Measurements from ENCODE around the gene HYAL2.

The HYAL2 gene

GRCh38 chr3:50342813-50343633 lies 20.5 kb upstream of the HYAL2 start:
- peak overlapping the region; percentile 98 for H3K27ac ChIP-seq
- ChIA-PET POLR2A (ENCODE audit: low non-redundant PET) (no interaction called here), CTCF (interaction anchor here (1.0 kb wide), 1 partner anchor 10 kb away, joined by 4 read pairs; no protein-coding TSS in a partner anchor)
- no peak for TF ChIP-seq CTCF (conservative IDR thresholded peaks at IDR 0.05; ENCODE audit: low read depth)
- no peak for DNase-seq (ENCODE audit: low spot score)

GRCh38 chr3:50341996-50342650 lies 19.6 kb upstream of the HYAL2 start:
- CTCF ChIA-PET: interaction anchor here (0.6 to 1.0 kb wide), 2 partner anchors 18 to 172 kb away, joined by 3 read pairs; no protein-coding TSS in a partner anchor

GRCh38 chr3:50341537-50341936 lies 19.0 kb upstream of the HYAL2 start:
- CTCF ChIA-PET: interaction anchor here (0.6 to 1.0 kb wide), 2 partner anchors 17 to 171 kb away, joined by 3 read pairs; no protein-coding TSS in a partner anchor
- no peak for TF ChIP-seq CTCF (conservative IDR thresholded peaks at IDR 0.05; ENCODE audit: low read depth)
- H3K27ac ChIP-seq: peak overlapping the region; percentile 98
- DNase-seq (ENCODE audit: low spot score): no peak
- POLR2A ChIA-PET (ENCODE audit: low non-redundant PET): interaction anchor here (0.6 kb wide), 1 partner anchor 1045 kb away, joined by 3 read pairs; no protein-coding TSS in a partner anchor

More at GRCh38 chr3:50341996-50342650, 19.6 kb upstream of the HYAL2 start:
- no peak for DNase-seq (ENCODE audit: low spot score)
- peak overlapping the region; percentile 98 for H3K27ac ChIP-seq
- POLR2A ChIA-PET (ENCODE audit: low non-redundant PET): no interaction called here
- no peak for TF ChIP-seq CTCF (conservative IDR thresholded peaks at IDR 0.05; ENCODE audit: low read depth)

GRCh38 chr3:50340448-50341329 lies 18.1 kb upstream of the HYAL2 start, which contains the start of gene RASSF1:
TSS of gene RASSF1 (minus strand) at chr3:50340836. CDS start at chr3:50340805, 31 bp downstream.
- TF ChIP-seq CTCF (conservative IDR thresholded peaks at IDR 0.05; ENCODE audit: low read depth): no peak
- CTCF ChIA-PET: interaction anchor here (0.6 to 1.0 kb wide), 3 partner anchors 16 to 52 kb away, joined by 3 read pairs; partner anchors contain the start of genes HYAL3 and NAA80
- H3K27ac ChIP-seq: peak within 1 kb of the TSS; percentile 98
- no peak for DNase-seq (ENCODE audit: low spot score)
- POLR2A ChIA-PET (ENCODE audit: low non-redundant PET): interaction anchor here (0.6 to 1.1 kb wide), 3 partner anchors 10 to 1045 kb away, joined by 3 read pairs; partner anchors contain the start of genes CYB561D2 and NPRL2

GRCh38 chr3:50340147-50340447 lies 17.6 kb upstream of the HYAL2 start:
- TF ChIP-seq CTCF (conservative IDR thresholded peaks at IDR 0.05; ENCODE audit: low read depth): no peak
- DNase-seq (ENCODE audit: low spot score): no peak
- peak overlapping the region; percentile 98 for H3K27ac ChIP-seq
- ChIA-PET POLR2A (ENCODE audit: low non-redundant PET) (interaction anchor here (1.1 kb wide), 1 partner anchor 10 kb away, joined by 3 read pairs; the partner anchor contains the start of genes CYB561D2 and NPRL2), CTCF (interaction anchor here (0.6 to 0.7 kb wide), 2 partner anchors 41 to 51 kb away, joined by 3 read pairs; partner anchors contain the start of genes HYAL3 and NAA80)
